ENCODE data around the gene SCAMP1. TPM values are rescaled to one million over a fixed set of nuclear protein-coding genes. Genes with fewer than 3 reads are reported as not detected.

Gene SCAMP1
- total RNA-seq, 1 experiment from 2014 or later, result 36.2 TPM

GRCh38 chr5:78513441-78513840, 153.0 kb downstream of the SCAMP1 start:
- no peak for DNase-seq (ENCODE audit: low spot score)

DNA sequence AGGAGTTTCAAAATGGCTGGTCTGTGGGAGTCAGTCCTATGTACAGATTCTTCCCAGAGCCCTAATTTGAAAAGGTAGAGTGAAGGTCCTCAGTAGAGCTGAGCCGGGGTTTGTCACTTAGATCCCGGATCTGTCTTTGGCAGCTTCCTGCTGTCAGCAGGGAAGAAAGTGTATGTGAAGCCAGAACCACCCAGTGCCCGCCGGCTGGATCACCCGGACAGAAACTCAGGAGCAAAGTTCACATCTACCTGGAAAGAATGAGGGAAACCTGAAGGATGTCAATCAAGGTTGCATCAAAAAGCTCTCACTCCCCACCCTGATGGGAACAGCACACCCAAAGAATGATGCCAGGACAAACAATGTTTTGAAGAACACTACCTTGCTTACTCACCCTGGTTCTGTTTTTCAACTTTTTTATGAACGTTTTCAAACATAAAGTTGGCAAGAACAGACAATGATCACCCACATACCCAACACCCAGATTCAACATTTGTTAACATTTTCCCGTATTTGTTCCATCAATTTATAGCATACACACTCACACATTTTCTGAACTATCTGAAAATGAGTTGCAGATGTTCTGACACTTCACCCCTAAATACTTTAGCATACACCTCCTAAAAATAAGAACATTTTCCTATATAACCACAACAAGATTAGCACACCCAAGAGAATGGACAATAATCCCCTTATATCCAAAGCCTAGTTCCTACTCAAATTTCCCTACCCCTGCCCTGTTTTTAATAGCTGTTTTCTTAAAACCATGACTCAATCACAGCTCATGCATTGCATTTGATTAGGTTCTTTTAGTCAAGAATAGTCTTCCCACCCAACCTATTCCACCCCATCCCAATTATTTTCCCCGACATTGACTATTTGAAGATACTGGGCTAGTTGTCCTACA, 154.3 kb downstream of the SCAMP1 start:
- DNase-seq (ENCODE audit: low spot score), result no peak

DNA sequence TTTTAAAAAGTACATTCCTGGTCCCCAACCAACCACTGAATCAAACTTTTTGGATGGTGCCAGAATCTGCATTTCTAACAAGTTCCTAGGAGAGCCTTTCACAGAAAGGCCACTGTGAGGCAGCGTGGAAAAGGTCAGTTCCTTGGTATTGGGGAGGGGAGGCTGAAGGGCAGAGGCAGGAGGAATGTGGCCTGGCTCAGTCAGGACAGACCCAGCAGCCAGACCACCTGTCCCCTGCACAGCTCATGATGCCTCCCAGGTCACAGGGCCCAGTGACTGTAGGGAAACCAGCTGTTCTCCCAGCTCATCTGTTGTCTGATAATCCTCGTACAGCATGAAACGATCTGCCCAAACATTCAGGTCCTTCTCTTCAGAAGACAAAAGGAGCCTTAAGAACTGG, 155.3 kb downstream of the SCAMP1 start:
- no peak for DNase-seq (ENCODE audit: low spot score)

GRCh38 chr5:78518365-78519197, 158.2 kb downstream of the SCAMP1 start:
- peak; percentile 82 for DNase-seq (ENCODE audit: low spot score)

- DNase-seq (ENCODE audit: low spot score), result no peak
Measured at GRCh38 chr5:78519198-78519941, 159.0 kb downstream of the SCAMP1 start.

- DNase-seq (ENCODE audit: low spot score), result no peak
Measured at GRCh38 chr5:78521455-78521854, 161.0 kb downstream of the SCAMP1 start.

DNA sequence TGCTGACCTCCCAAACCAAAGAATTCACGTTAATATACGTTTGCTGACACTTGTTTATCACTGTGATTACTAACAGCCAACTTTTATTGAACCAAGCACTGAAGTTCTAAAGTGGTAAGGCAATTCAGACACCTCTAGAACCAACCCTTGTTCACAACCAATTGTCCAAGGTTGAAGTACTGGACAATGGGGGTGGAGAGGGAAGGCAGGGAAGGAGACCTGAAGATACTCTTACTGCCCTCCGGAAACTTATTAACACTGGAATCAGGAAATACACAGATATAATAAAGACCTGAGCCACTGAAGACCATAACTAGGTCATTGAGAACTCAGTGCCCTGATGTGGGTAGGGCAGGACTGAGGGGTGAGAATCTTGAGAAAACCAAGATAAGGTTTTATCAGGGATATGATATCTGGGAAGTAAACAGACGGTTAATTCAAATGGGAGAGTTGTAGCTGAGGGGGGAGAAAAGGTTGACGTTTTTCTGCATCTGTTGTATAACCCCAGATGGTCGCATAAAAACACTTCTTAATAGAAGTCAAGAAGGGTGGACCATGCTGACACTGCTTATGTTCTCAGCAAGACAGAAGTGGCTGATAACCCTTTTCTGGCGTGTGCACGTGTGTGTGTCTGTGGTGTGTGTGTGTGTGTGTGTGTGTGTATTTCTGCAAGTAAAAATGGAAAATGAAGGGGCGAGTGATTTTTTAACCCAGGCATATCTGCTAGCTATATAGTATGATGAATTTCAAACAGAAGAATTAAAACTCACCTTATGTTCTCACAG, 162.3 kb downstream of the SCAMP1 start:
- no peak for DNase-seq (ENCODE audit: low spot score)

- no peak for DNase-seq (ENCODE audit: low spot score)
Measured at GRCh38 chr5:78523314-78524193, 163.1 kb downstream of the SCAMP1 start.

- no peak for DNase-seq (ENCODE audit: low spot score)
Measured at GRCh38 chr5:78526049-78526525, 165.7 kb downstream of the SCAMP1 start.

GRCh38 chr5:78527054-78527859, 166.8 kb downstream of the SCAMP1 start:
- DNase-seq (ENCODE audit: low spot score), result peak; percentile 72

GRCh38 chr5:78527925-78528324, 167.5 kb downstream of the SCAMP1 start:
- DNase-seq (ENCODE audit: low spot score), result no peak

Other genes starting within 250 kb of the SCAMP1 start
- gene AP3B1, start 65.9 kb upstream of the SCAMP1 start, total RNA-seq (2014; rRNA removed; shearing (Covaris generic)), result 30.2 and 41.6 TPM in 2 replicates

Data from H4 (cell line).